ENCODE results near the gene IGFLR1.

DNA sequence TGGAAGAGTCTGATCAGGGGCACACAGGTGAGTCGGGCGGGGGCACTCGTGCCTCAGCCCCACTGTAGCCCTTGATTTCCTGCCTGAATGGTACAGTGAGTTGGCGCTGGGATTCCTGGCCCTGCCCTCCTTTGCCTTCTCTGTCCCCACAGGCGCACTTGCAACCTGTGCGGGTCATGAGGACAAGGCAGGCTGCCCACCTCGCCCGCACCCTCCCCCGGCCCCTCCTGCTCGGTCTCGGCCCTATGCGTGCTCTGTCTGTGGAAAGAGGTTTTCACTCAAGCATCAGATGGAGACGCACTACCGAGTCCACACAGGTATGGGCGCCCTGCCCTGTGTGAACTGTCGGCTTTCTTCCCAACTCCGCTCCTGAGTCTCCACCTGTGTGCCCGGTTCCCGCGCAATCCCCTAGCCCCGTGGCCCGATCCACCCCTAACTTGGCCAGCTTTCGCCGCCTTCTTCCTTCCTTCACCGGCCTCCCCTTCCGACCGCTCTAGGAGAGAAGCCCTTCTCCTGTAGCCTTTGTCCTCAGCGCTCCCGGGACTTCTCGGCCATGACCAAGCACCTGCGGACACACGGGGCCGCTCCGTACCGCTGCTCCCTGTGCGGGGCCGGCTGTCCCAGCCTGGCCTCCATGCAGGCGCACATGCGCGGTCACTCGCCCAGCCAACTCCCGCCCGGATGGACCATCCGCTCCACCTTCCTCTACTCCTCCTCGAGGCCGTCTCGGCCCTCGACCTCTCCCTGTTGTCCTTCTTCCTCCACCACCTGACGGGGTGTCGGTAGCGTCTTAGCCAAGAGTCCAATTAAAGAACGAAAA, 26.1 kb downstream of the IGFLR1 start:
- TF ChIP-seq, protein P1, sequence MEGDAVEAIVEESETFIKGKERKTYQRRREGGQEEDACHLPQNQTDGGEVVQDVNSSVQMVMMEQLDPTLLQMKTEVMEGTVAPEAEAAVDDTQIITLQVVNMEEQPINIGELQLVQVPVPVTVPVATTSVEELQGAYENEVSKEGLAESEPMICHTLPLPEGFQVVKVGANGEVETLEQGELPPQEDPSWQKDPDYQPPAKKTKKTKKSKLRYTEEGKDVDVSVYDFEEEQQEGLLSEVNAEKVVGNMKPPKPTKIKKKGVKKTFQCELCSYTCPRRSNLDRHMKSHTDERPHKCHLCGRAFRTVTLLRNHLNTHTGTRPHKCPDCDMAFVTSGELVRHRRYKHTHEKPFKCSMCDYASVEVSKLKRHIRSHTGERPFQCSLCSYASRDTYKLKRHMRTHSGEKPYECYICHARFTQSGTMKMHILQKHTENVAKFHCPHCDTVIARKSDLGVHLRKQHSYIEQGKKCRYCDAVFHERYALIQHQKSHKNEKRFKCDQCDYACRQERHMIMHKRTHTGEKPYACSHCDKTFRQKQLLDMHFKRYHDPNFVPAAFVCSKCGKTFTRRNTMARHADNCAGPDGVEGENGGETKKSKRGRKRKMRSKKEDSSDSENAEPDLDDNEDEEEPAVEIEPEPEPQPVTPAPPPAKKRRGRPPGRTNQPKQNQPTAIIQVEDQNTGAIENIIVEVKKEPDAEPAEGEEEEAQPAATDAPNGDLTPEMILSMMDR (IDR thresholded peaks at IDR 0.05) = no peak
- no peak for TF ChIP-seq POLR2A (IDR thresholded peaks at IDR 0.05)

All from esophagus squamous epithelium (tissue), 4 donors.